DOHH2 (cell line): Measurements from ENCODE around the gene PLXNA2.

Experiments
- CTCF ChIP-seq: fragments of 200-600 bp; sonication (generic); IDR thresholded peaks from one replicate; pipeline ENCODE4 v1.5.1; 2014; ENCODE audit warnings: antibody characterized with exemption, mild to moderate bottlenecking, low read depth, low read length; ENCODE audit not compliant: poor library complexity, severe bottlenecking
- EZH2phosphoT487 ChIP-seq: fragments of 200-600 bp; sonication (generic); IDR thresholded peaks from 2 replicates; pipeline ENCODE4 v1.6.1; 2017; ENCODE audit warnings: borderline replicate concordance, mild to moderate bottlenecking, antibody characterized with exemption, low read length, moderate library complexity, mixed read lengths

GRCh38 chr1:207981976-207982375 lies 262.2 kb downstream of the PLXNA2 start:
- TF ChIP-seq CTCF, result peak; percentile 73
- TF ChIP-seq EZH2phosphoT487, result no peak
